ENCODE measurements around the gene ANKMY1. TPM values are rescaled to one million over a fixed set of nuclear protein-coding genes. Genes with fewer than 3 reads are reported as not detected.

ANKMY1 gene
- total and polyA plus RNA-seq, 2 of the 13 experiments (the other 11 are each of a cell fraction or from before 2014, with no cell fraction given): 11.7 to 18.8 TPM

DNA sequence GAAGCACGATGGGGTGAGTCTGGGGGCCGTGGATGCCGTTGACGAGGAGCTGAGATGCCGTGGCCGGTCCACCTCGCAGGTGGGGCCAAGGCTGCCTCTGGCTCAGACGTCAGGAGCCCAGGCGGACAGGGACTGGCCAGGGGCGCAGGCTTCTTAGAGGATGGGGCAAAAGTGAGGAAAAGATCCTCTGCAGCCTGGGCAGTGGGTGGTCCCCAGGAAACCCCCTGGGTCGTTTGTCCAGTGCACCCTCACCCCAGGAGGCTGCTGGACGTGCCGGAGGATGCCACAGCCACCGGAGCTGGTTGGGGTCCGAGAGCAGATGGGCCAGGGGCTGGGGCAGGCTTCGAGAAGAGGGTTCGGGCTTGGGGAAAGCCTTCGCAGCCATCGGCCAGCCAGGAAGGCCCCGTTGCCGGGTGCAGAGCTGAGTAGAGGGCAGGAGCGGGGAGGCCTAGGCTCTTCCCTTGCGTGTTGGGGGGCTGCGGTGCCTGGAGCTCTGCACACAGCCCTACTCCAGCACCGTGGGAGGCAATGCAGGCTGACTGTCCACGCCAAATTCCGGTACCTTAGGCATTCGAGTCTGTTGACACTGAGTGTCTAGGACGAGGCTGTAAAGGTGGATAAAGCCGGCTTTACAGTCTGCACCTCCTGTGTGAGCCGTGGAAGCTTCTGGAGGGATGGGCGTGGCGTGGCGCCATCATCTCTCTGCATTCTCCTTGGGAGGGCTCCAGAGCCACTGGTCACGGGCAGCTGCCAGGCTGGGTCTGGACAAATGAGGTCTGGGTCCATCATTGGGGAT, 103.5 kb downstream of the ANKMY1 start:
- Histone ChIP-seq H3K4me1 (ENCODE audit: insufficient read depth, low read length) (peaks cover 53% of the 10 kb centered on the region), H3K27ac (ENCODE audit: extremely low read length, insufficient read depth, low read length) (no peak overlapping the region), H3K4me2 (ENCODE audit: low read depth, low read length) (peak overlapping the region; percentile 8; the same call in 1 of the 2 replicates), H4K20me1 (ENCODE audit: insufficient read depth, low read length) (peaks cover 16% of the 10 kb centered on the region; the same call in 1 of the 2 replicates), H2AFZ (ENCODE audit: low read length) (no peak overlapping the region), H3K9ac (ENCODE audit: insufficient read depth, low read depth, low read length) (no peak overlapping the region), H3K4me3 (replicated peaks in 1 of 3; ENCODE audit: insufficient read depth in 1 of 3, low read depth in 2 of 3, low read length in 3 of 3) (peak overlapping the region in 1 of 3 experiments; percentile 14; a peak in 1 of 6 replicates), H3K36me3 (replicated peaks in 1 of 2; ENCODE audit: control insufficient read depth in 1 of 2, insufficient read depth in 2 of 2, low read length in 2 of 2) (no peaks in the 10 kb centered on the region), H3K79me2 (ENCODE audit: insufficient read depth, low read length) (no peaks in the 10 kb centered on the region), H3K27me3 (ENCODE audit: control insufficient read depth in 1 of 2, insufficient read depth in 2 of 2, low read length in 2 of 2) (peaks cover 38 to 73% of the 10 kb centered on the region in 2 experiments), H3K9me3 (ENCODE audit: low read length) (no peaks in the 10 kb centered on the region)
- no peak for FAIRE-seq
- 0 out of 3 replicates have a peak, but pooled peaks have one; percentile 1 for ATAC-seq
- in situ Hi-C loops (cut with HindIII; ENCODE audit: extremely low pct_ligation_motif_present, low pct_unique_long_range_greater_than_20kb) (no loop called here), intact Hi-C loops (cut with micrococcal nuclease; ENCODE audit: unreplicated experiment) (no loop called here)
- ChIA-PET POLR2A (no interaction called here), CTCF (ENCODE audit: low intra/inter-chr PET ratio, low total read pairs) (no interaction called here)
- BruUV-seq (replicated peaks): no TSS peak
- DNase-seq (ENCODE audit: low spot score): no peak
- 20% methylated on average over 22 of the region's 35 CpGs for WGBS (ENCODE audit: low lambda C conversion rate)
- TF ChIP-seq RBM39 (IDR thresholded peaks at IDR 0.05; ENCODE audit: low read depth, low read length, poor library complexity, severe bottlenecking) (peak; percentile 2), AHR (CRISPR knock-in tag; IDR thresholded peaks at IDR 0.05) (0 out of 2 replicates have a peak, but pooled peaks have one; percentile 17), MTF2 (CRISPR knock-in tag; IDR thresholded peaks at IDR 0.05; ENCODE audit: borderline replicate concordance) (peak; percentile 87), AGO2 (optimal IDR thresholded peaks at IDR 0.05; ENCODE audit: low read depth, low read length) (peak; percentile 30), HOXA3 (CRISPR knock-in tag; IDR thresholded peaks at IDR 0.05) (peak; percentile 18; the same call in 1 of the 2 replicates), ZNF788 (CRISPR knock-in tag; IDR thresholded peaks at IDR 0.05; ENCODE audit: borderline replicate concordance) (0 out of 2 replicates have a peak, but pooled peaks have one; percentile 22), ZNF251 (CRISPR knock-in tag; IDR thresholded peaks at IDR 0.05) (no peak), ZNF772 (CRISPR knock-in tag; IDR thresholded peaks at IDR 0.05) (0 out of 2 replicates have a peak, but pooled peaks have one; percentile 35), KDM2A (CRISPR knock-in tag; IDR thresholded peaks at IDR 0.05; ENCODE audit: borderline replicate concordance, low read depth) (peak; percentile 38; the same call in 1 of the 2 replicates), TEAD3 (CRISPR knock-in tag; optimal IDR thresholded peaks at IDR 0.05; ENCODE audit: borderline replicate concordance) (no peak), EED (CRISPR knock-in tag; IDR thresholded peaks at IDR 0.05) (peak; percentile 76; the same call in 1 of the 2 replicates), RARG (CRISPR knock-in tag; IDR thresholded peaks at IDR 0.05; ENCODE audit: low read depth) (no peak), EZH2 (conservative IDR thresholded peaks at IDR 0.05; ENCODE audit: low read depth, low read length) (peak; percentile 92), ZC3H13 (CRISPR knock-in tag; IDR thresholded peaks at IDR 0.05) (no peak)
- TF ChIP-seq, protein P1, sequence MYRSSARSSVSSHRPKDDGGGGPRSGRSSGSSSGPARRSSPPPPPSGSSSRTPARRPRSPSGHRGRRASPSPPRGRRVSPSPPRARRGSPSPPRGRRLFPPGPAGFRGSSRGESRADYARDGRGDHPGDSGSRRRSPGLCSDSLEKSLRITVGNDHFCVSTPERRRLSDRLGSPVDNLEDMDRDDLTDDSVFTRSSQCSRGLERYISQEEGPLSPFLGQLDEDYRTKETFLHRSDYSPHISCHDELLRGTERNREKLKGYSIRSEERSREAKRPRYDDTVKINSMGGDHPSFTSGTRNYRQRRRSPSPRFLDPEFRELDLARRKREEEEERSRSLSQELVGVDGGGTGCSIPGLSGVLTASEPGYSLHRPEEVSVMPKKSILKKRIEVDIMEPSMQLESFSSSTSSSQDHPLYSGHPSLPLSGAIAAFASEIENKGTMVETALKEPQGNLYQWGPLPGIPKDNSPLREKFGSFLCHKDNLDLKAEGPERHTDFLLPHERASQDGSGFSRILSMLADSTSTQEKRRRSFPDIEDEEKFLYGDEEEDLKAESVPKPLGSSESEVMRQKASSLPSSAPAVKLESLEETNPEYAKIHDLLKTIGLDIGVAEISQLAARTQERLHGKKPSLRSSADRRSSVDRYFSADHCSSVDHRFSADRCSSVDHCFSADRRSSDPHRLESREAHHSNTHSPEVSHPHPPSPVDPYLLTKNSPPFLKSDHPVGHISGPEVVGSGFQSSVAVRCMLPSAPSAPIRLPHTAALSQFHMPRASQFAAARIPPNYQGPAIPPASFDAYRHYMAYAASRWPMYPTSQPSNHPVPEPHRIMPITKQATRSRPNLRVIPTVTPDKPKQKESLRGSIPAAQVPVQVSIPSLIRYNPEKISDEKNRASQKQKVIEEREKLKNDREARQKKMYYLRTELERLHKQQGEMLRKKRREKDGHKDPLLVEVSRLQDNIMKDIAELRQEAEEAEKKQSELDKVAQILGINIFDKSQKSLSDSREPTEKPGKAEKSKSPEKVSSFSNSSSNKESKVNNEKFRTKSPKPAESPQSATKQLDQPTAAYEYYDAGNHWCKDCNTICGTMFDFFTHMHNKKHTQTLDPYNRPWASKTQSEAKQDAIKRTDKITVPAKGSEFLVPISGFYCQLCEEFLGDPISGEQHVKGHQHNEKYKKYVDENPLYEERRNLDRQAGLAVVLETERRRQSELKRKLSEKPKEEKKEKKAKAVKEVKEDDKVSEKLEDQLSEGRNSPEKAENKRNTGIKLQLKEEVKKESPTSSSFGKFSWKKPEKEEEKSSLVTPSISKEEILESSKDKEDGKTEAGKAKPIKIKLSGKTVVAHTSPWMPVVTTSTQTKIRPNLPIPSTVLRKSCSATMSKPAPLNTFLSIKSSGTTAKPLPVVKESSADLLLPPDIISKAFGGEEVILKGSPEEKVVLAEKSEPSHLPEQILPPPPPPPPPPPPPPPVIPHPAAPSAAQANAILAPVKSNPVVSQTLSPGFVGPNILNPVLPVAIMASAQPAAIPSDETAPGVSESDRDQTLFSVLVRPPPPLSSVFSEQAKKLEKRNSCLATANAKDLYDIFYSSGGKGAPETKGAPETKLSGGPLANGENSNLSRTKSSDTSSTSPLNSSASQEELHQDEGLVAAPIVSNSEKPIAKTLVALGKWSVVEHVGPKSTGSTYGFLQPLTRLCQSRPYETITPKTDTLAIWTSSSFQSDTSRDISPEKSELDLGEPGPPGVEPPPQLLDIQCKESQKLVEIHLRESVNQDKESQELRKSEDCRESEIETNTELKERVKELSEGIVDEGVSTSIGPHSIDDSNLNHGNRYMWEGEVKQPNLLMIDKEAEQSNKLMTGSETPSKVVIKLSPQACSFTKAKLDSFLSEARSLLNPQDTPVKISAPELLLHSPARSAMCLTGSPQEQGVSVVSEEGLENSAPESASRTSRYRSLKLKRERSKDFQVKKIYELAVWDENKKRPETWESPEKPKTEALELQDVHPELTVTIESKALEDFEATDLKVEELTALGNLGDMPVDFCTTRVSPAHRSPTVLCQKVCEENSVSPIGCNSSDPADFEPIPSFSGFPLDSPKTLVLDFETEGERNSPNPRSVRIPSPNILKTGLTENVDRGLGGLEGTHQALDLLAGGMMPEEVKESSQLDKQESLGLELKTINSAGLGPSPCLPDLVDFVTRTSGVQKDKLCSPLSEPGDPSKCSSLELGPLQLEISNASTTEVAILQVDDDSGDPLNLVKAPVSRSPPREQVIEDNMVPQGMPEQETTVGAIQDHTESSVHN (CRISPR knock-in tag; IDR thresholded peaks at IDR 0.05): no peak

Measured in HepG2 (cell line).